H9 (cell line): ENCODE data around the gene SHISA7. TPM values are rescaled to one million over a fixed set of nuclear protein-coding genes. Genes with fewer than 3 reads are reported as not detected.

Source experiments
- DNase-seq: peaks from one replicate; pipeline ENCODE4 v3.0.0-alpha.2; 2017
- H2AFZ ChIP-seq: one replicate; pipeline ENCODE4 v1.6.1; 2013; ENCODE audit warnings: mild to moderate bottlenecking, low read length, control low read depth, moderate library complexity
- H2AK5ac ChIP-seq: 2 replicates; pipeline ENCODE4 v1.6.1; 2013; ENCODE audit warnings: low read length, control low read depth, mixed read lengths; ENCODE audit not compliant: insufficient read length
- H2BK120ac ChIP-seq: one replicate; pipeline ENCODE4 v1.6.1; 2013; ENCODE audit warnings: low read depth, mild to moderate bottlenecking, low read length, control low read depth, inconsistent platforms; ENCODE audit not compliant: poor library complexity, severe bottlenecking
- H2BK12ac ChIP-seq: 2 replicates; pipeline ENCODE4 v1.6.1; 2013; ENCODE audit warnings: low read length, control low read depth, mixed read lengths, low read depth; ENCODE audit not compliant: insufficient read length
- H2BK15ac ChIP-seq: 2 replicates; pipeline ENCODE4 v1.6.1; 2013; ENCODE audit warnings: low read depth, low read length, control low read depth
- H2BK20ac ChIP-seq: one replicate; pipeline ENCODE4 v1.6.1; 2013; ENCODE audit warnings: low read depth, mild to moderate bottlenecking, low read length, control low read depth, inconsistent platforms; ENCODE audit not compliant: poor library complexity, severe bottlenecking
- H2BK5ac ChIP-seq: 2 replicates; pipeline ENCODE4 v1.6.1; 2013; ENCODE audit warnings: low read length, control low read depth, mixed read lengths; ENCODE audit not compliant: insufficient read length
- H3K14ac ChIP-seq: 2 replicates; pipeline ENCODE4 v1.6.1; 2013; ENCODE audit warnings: low read length, control low read depth; ENCODE audit not compliant: insufficient read depth
- H3K18ac ChIP-seq: 2 replicates; pipeline ENCODE4 v1.6.1; 2013; ENCODE audit warnings: low read depth, mild to moderate bottlenecking, mixed read lengths, low read length, control low read depth; ENCODE audit not compliant: insufficient read length
- H3K23ac ChIP-seq: 2 replicates; pipeline ENCODE4 v1.6.1; 2013; ENCODE audit warnings: low read length, control low read depth, mixed read lengths, low read depth; ENCODE audit not compliant: insufficient read length
- H3K23me2 ChIP-seq: 2 replicates; pipeline ENCODE4 v1.6.1; 2013; ENCODE audit warnings: low read depth, mild to moderate bottlenecking, mixed read lengths, low read length, control low read depth; ENCODE audit not compliant: insufficient read length, poor library complexity, severe bottlenecking
- H3K27ac ChIP-seq: 2 replicates; pipeline ENCODE4 v1.5.1; 2013; ENCODE audit warnings: low read length, control low read depth, mixed read lengths, low read depth; ENCODE audit not compliant: insufficient read length
- H3K27me3 ChIP-seq: 2 replicates; pipeline ENCODE4 v1.6.1; 2013; ENCODE audit warnings: low read length, control low read depth, inconsistent platforms; ENCODE audit not compliant: insufficient read depth
- H3K4ac ChIP-seq: 2 replicates; pipeline ENCODE4 v1.6.1; 2013; ENCODE audit warnings: low read depth, mild to moderate bottlenecking, control low read depth, inconsistent platforms, low read length, moderate library complexity
- H3K4me1 ChIP-seq: 2 replicates; pipeline ENCODE4 v1.6.1; 2013; ENCODE audit warnings: low read length, control low read depth, inconsistent platforms; ENCODE audit not compliant: insufficient read depth
- H3K4me2 ChIP-seq: 2 replicates; pipeline ENCODE4 v1.6.1; 2013; ENCODE audit warnings: low read length, control low read depth, mixed read lengths; ENCODE audit not compliant: insufficient read length, insufficient read depth
- H3K56ac ChIP-seq: 2 replicates; pipeline ENCODE4 v1.6.1; 2013; ENCODE audit warnings: low read depth, mild to moderate bottlenecking, mixed read lengths, low read length, control low read depth; ENCODE audit not compliant: insufficient read length
- H3K79me1 ChIP-seq: 2 replicates; pipeline ENCODE4 v1.6.1; 2013; ENCODE audit warnings: low read depth, mild to moderate bottlenecking, moderate library complexity, low read length, control low read depth, inconsistent platforms; ENCODE audit not compliant: insufficient read depth, poor library complexity, severe bottlenecking
- H3K79me2 ChIP-seq: 2 replicates; pipeline ENCODE4 v1.6.1; 2013; ENCODE audit warnings: low read length, control low read depth, inconsistent platforms; ENCODE audit not compliant: insufficient read depth
- H3K9ac ChIP-seq: 2 replicates; pipeline ENCODE4 v1.6.1; 2013; ENCODE audit warnings: low read length, control low read depth, mixed read lengths; ENCODE audit not compliant: insufficient read length; ENCODE audit errors: extremely low read depth
- H3K9me3 ChIP-seq: one replicate; pipeline ENCODE4 v1.6.1; 2013; ENCODE audit warnings: low read depth, low read length, inconsistent platforms; ENCODE audit not compliant: control insufficient read depth
- H3T11ph ChIP-seq: one replicate; pipeline ENCODE4 v1.6.1; 2013; ENCODE audit warnings: mild to moderate bottlenecking, low read length, control low read depth, inconsistent platforms
- H4K20me1 ChIP-seq: one replicate; pipeline ENCODE4 v1.6.1; 2013; ENCODE audit not compliant: control insufficient read depth, insufficient read length, insufficient read depth
- H4K5ac ChIP-seq: 2 replicates; pipeline ENCODE4 v1.6.1; 2013; ENCODE audit warnings: low read depth, mild to moderate bottlenecking, mixed read lengths, low read length, control low read depth; ENCODE audit not compliant: insufficient read length
- H4K8ac ChIP-seq: replicated peaks from 2 replicates; pipeline ENCODE4 v1.6.1; 2013; ENCODE audit warnings: low read length, control low read depth, mixed read lengths, low read depth; ENCODE audit not compliant: insufficient read length
- H4K91ac ChIP-seq: 2 replicates; pipeline ENCODE4 v1.6.1; 2013; ENCODE audit warnings: low read depth, mild to moderate bottlenecking, moderate library complexity, mixed read lengths, low read length, control low read depth; ENCODE audit not compliant: insufficient read length
- H3K27ac Mint-ChIP-seq, 3 experiments: 2 replicates in 2 of 3; 3 replicates in 1 of 3; pipeline ENCODE4 v1.8.0; 2020 to 2021; ENCODE audit warnings: mixed read lengths in 3 of 3, mild to moderate bottlenecking in 1 of 3, moderate library complexity in 1 of 3
- H3K27me3 Mint-ChIP-seq: 2 replicates; pipeline ENCODE4 v1.8.0; 2021; ENCODE audit warnings: low read depth, mild to moderate bottlenecking, moderate library complexity, mixed read lengths
- H3K36me3 Mint-ChIP-seq, 3 experiments: 2 replicates in 2 of 3; 3 replicates in 1 of 3; pipeline ENCODE4 v1.8.0; 2020 to 2021; ENCODE audit warnings: low read depth in 3 of 3, mixed read lengths in 3 of 3; ENCODE audit not compliant: insufficient read depth in 1 of 3
- H3K4me1 Mint-ChIP-seq, 2 experiments: 2 replicates each; pipeline ENCODE4 v1.8.0; 2020; ENCODE audit warnings: mixed read lengths in 2 of 2
- H3K4me3 Mint-ChIP-seq, 2 experiments: 2 replicates in 1 of 2; 3 replicates in 1 of 2; pipeline ENCODE4 v1.8.0; 2020 to 2021; ENCODE audit warnings: mild to moderate bottlenecking in 2 of 2, mixed read lengths in 2 of 2, moderate library complexity in 1 of 2
- H3K9me3 Mint-ChIP-seq, 2 experiments: 2 replicates in 1 of 2; 3 replicates in 1 of 2; pipeline ENCODE4 v1.8.0; 2020; ENCODE audit warnings: mild to moderate bottlenecking in 2 of 2, mixed read lengths in 2 of 2, moderate library complexity in 1 of 2
- CTCF ChIP-seq: fragments of 200-600 bp; sonication (generic); conservative IDR thresholded peaks from 3 replicates; pipeline ENCODE4 v1.8.0; 2021; ENCODE audit warnings: antibody characterized with exemption, mild to moderate bottlenecking
- WGBS: extraction: QIAGEN DNeasy Blood & Tissue Kit; methylation state at CpG from one replicate; pipeline ENCODE4 v1.1.7; 2013; ENCODE audit warnings: missing lambda C conversion rate, low lambda C conversion rate, mixed read lengths; ENCODE audit not compliant: insufficient read length; ENCODE audit errors: extremely low coverage; 5-methylcytosine and 5-hydroxymethylcytosine counted together
- total RNA-seq: library from RNA; stranded (reverse); gene quantifications from 2 replicates; pipeline ENCODE4 v1.2.1, GENCODE V29; 2021

The SHISA7 gene
- total RNA-seq, 1 experiment from 2014 or later = 0.31 TPM

- H2BK5ac ChIP-seq = no peak overlapping the region
- no peaks in the 10 kb centered on the region for H4K20me1 ChIP-seq
- no peak overlapping the region; the same call in 1 of the 2 replicates for H3K14ac ChIP-seq
- peaks cover 0 to 5% (median 0%) of the 10 kb centered on the region in 3 experiments; a peak in 3 of 7 replicates for H3K36me3 Mint-ChIP-seq
- H2AFZ ChIP-seq = no peak overlapping the region
- H4K5ac ChIP-seq = no peak overlapping the region
- no peak overlapping the region for H2BK12ac ChIP-seq
- H4K8ac ChIP-seq = no peak overlapping the region
- H3K56ac ChIP-seq = no peak overlapping the region
- H3K4ac ChIP-seq = no peak overlapping the region
- no peak overlapping the region for H3K9ac ChIP-seq
- H3K23ac ChIP-seq = no peak overlapping the region
- peaks cover 8% of the 10 kb centered on the region for H3K23me2 ChIP-seq
- WGBS = no CpG with 5 or more reads among the region's 52 CpGs
- H3K79me1 ChIP-seq = no peaks in the 10 kb centered on the region
- peaks cover 3% of the 10 kb centered on the region for H3K4me1 ChIP-seq
- H4K91ac ChIP-seq = no peak overlapping the region
- H2BK15ac ChIP-seq = no peak overlapping the region
- H3T11ph ChIP-seq = no peak overlapping the region
- H3K4me2 ChIP-seq = no peak overlapping the region
- H3K79me2 ChIP-seq = no peaks in the 10 kb centered on the region
- H3K4me3 Mint-ChIP-seq = no peak overlapping the region
- H3K27me3 ChIP-seq = no peaks in the 10 kb centered on the region
- no peaks in the 10 kb centered on the region for H3K9me3 Mint-ChIP-seq
- H2BK20ac ChIP-seq = no peak overlapping the region
- H2AK5ac ChIP-seq = no peak overlapping the region
- H3K27ac ChIP-seq = no peak overlapping the region
- H2BK120ac ChIP-seq = no peak overlapping the region
- H3K27ac Mint-ChIP-seq = no peak overlapping the region
- H3K27me3 Mint-ChIP-seq = peaks cover 9% of the 10 kb centered on the region
- DNase-seq = no peak
- H3K4me1 Mint-ChIP-seq = peaks cover 24 to 42% of the 10 kb centered on the region in 2 experiments
- no peak overlapping the region for H3K18ac ChIP-seq
- TF ChIP-seq CTCF = no peak
- H3K9me3 ChIP-seq = no peaks in the 10 kb centered on the region
Measured at GRCh38 chr19:55490478-55491432, 47.7 kb upstream of the SHISA7 start.
